Measurements from ENCODE around the gene DGKG.

GRCh38 chr3:186225603-186226002 is 136.4 kb downstream of the DGKG start:
- TF ChIP-seq POLR2AphosphoS5 (IDR thresholded peaks at IDR 0.05; ENCODE audit: low read depth) (no peak), GABPA (IDR thresholded peaks at IDR 0.05; ENCODE audit: low read depth) (no peak)
- TF ChIP-seq, protein P1, sequence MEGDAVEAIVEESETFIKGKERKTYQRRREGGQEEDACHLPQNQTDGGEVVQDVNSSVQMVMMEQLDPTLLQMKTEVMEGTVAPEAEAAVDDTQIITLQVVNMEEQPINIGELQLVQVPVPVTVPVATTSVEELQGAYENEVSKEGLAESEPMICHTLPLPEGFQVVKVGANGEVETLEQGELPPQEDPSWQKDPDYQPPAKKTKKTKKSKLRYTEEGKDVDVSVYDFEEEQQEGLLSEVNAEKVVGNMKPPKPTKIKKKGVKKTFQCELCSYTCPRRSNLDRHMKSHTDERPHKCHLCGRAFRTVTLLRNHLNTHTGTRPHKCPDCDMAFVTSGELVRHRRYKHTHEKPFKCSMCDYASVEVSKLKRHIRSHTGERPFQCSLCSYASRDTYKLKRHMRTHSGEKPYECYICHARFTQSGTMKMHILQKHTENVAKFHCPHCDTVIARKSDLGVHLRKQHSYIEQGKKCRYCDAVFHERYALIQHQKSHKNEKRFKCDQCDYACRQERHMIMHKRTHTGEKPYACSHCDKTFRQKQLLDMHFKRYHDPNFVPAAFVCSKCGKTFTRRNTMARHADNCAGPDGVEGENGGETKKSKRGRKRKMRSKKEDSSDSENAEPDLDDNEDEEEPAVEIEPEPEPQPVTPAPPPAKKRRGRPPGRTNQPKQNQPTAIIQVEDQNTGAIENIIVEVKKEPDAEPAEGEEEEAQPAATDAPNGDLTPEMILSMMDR (IDR thresholded peaks at IDR 0.05; ENCODE audit: insufficient read depth, low read length): no peak
- TF ChIP-seq, protein P2, sequence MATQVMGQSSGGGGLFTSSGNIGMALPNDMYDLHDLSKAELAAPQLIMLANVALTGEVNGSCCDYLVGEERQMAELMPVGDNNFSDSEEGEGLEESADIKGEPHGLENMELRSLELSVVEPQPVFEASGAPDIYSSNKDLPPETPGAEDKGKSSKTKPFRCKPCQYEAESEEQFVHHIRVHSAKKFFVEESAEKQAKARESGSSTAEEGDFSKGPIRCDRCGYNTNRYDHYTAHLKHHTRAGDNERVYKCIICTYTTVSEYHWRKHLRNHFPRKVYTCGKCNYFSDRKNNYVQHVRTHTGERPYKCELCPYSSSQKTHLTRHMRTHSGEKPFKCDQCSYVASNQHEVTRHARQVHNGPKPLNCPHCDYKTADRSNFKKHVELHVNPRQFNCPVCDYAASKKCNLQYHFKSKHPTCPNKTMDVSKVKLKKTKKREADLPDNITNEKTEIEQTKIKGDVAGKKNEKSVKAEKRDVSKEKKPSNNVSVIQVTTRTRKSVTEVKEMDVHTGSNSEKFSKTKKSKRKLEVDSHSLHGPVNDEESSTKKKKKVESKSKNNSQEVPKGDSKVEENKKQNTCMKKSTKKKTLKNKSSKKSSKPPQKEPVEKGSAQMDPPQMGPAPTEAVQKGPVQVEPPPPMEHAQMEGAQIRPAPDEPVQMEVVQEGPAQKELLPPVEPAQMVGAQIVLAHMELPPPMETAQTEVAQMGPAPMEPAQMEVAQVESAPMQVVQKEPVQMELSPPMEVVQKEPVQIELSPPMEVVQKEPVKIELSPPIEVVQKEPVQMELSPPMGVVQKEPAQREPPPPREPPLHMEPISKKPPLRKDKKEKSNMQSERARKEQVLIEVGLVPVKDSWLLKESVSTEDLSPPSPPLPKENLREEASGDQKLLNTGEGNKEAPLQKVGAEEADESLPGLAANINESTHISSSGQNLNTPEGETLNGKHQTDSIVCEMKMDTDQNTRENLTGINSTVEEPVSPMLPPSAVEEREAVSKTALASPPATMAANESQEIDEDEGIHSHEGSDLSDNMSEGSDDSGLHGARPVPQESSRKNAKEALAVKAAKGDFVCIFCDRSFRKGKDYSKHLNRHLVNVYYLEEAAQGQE (IDR thresholded peaks at IDR 0.05; ENCODE audit: insufficient replicate concordance, low read depth): no peak

Measured in HL-60 (cell line).